Measurements from ENCODE around the gene JAG2.

Gene JAG2

DNA sequence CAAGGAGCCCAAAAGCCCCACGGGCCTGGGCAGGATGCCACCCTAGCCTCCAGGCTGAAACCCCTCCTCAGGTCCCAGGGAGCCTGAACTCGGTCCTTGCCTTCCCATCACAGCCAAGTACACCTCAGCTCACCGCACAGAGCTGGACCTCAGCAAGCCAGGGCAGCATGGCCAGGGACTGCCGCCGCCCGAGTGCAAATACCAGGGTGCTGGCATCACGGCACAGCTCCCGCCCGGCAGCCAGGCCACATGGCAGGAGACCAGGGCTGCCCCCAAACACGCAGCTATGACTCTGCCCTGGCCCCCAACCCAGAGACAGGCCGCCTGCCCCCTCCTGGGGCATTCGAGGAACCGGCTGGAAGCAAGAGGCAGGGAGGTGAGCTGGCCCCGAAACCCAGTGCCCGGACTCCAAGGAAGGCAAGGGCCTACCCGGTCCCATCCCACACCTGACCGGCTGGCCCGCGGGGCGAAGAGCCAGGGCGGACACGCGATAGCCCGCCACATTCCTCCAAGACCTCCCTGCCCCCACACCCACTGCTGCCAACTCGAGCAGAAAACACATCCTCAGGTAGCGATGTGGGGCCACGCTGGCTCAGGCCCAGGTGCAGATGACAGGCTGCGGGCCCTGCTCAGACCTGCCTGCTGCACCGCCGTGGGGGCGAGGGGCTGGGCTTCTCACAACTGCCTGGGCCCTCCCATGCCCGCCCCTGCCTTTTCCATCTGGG lies 2.7 kb downstream of the JAG2 start:
- no peak for DNase-seq (ENCODE audit: low read depth in 2 of 2)

DNA sequence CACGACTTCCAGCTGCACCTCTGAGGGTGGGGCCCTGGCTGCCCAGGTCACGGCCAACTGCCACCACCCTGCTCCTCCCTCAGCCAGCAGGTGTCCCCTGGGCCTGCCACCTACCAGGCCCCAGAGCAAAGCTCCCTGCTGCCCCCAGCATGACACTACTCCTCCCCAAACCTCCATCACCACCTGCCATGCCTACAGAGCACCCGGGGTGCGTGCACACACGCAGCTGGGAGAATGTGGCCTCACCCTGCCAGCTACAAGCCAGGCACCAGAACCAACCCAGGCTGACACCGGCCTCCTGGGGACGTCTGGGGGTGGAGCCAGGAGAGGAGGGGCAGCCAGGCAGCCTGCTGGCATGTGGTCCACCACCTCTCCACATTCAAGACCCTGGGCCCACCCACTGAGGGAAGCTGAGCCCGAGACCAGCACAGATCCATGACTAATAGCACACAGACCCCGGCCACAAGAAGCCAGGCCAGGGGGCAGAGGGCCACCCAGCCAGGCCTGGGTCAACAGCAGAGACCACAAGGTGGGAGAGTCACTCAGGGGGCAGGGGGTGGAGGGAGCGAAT lies 3.4 kb downstream of the JAG2 start:
- no peak for DNase-seq (ENCODE audit: low read depth in 2 of 2)

DNA sequence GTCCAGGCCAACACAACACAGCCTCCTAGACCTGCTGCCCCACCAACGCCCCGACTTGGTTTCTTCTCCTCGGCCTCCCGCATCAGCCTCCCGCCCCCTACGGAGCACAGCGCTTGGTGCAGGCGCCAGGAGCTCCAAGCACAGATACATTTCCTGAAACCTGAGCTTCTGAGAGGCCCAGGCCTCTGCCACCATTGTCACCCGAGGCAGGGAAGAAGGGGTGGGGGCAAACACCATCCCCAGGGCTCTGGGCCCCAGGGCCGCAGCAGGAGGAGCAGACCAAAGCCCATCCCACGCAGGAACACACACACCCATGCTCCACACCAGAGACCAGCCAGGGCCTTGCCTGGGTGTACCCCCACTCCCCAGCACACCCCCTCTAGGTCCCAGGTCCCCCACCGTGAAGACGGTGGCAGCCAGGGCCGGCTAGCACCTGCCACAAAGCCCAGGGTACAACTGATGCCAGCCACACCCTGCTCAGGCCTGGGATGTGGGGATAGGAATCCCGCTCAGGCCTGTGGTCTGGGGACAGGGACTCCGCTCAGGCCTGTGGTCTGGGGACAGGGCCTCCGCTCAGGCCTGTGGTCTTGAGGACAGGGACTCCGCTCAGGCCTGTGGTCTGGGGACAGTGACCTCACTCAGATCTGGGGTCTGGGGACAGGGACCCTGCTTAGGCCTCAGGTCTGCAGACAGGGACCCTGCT lies 5.4 kb downstream of the JAG2 start:
- DNase-seq (ENCODE audit: low read depth in 2 of 2): no peak

DNA sequence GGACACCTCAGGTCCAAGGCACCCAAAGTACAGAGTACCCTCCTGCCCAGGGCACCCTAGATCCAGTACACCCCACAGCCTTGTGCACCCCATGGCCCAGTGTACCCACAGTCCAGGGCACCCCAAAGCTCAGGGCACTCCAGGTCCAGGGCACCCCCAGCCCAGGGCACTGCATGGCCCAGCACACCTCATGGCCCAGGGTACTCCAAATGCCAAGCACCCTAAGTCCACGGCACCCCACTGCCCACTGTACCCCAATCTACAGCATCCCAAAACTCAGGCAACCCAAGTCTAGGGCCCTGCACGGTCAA lies 6.0 kb downstream of the JAG2 start:
- no peak for DNase-seq (ENCODE audit: low read depth in 2 of 2)

DNA sequence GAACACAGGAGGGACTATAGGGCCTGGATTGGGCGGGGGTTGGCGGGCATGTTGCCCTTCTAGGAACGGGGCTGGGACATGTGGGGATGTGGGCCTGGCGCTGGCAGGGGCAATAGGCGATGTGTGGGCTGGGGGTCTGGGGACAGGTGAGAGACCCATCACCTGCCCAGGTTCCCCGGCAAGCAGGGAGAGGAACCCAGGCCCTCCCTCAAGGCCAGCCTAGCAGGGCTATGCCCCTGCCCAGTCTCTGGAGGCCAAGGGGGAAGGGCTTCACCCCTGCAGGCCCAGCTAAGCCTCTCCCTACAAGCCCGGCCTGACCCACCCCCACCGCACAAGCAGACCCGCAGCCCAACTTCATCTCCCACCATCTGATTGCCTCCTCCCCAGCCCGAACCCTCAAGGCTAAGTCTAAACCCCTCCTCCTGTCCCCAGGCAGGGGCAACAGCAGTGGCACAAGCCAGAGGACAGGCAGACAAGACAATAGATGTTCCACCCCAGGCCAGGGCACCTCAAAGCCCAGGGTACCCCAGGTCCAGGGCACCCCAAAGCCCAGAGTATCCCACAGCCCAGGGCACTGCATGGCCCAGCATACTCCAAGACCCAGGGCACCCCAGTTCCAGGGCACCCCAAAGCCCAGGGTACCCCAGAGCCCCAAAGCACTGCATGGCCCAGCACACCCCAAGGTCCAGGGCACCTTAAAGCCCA lies 6.5 kb downstream of the JAG2 start:
- no peak for DNase-seq (ENCODE audit: low read depth in 2 of 2)

DNA sequence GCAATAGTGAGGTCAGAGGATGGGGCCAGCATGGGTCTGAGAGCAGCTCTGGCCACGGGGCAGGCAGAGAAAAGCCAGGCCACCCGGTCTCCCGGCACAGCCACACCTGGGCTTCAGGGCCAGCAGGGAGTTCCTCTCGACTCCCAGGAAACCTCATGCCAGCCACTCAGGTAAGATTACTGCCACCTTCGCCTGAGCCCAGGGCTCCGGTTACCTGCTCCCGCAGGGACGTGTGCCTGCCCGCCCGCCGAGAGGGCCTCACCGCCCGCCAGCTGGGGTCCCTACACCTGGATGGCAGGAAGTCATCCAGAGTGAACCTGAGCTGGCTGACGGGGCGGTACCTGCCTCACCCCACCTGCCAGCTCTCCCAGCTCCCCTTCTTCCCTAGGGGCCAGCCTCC lies 7.3 kb downstream of the JAG2 start:
- DNase-seq (ENCODE audit: low read depth in 2 of 2): no peak

DNA sequence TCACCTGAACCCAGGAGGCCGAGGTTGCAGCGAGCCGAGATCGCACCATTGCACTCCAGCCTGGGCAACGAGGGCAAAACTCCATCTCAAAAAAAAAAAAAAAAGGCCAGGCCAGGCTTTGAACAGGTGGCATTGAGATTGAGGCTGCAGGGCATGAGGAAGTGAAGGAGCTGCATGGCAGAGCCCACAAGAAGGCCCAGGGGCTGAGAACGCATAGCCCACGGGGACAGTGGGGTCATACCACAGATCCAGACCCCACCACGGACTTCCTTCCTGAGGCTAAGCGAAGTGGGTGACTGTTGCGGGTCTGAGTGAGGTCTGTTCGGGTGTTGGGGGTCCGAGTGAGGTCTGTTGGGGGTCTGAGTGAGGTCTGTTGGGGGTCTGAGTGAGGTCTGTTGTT lies 7.8 kb downstream of the JAG2 start:
- DNase-seq (ENCODE audit: low read depth in 2 of 2): no peak

DNA sequence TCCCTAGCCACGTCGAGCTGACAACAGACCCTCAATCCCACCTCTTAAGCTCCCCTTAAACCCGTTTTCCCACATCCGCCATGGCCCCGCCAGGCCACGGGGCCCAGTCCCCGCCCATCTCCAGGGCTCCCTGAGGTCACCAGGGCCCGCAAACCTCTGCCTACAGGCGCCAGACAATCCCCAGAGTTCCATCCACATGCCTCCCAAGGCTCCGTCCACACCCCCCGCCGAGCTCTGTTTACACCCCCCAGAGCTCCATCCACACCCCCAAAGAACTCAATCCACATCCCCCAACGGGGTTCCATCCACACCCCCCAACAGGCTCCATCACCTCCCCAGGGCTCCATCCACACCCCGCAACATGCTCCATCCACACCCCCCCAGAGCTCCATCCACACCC lies 9.2 kb downstream of the JAG2 start:
- no peak for DNase-seq (ENCODE audit: low read depth in 2 of 2)

DNA sequence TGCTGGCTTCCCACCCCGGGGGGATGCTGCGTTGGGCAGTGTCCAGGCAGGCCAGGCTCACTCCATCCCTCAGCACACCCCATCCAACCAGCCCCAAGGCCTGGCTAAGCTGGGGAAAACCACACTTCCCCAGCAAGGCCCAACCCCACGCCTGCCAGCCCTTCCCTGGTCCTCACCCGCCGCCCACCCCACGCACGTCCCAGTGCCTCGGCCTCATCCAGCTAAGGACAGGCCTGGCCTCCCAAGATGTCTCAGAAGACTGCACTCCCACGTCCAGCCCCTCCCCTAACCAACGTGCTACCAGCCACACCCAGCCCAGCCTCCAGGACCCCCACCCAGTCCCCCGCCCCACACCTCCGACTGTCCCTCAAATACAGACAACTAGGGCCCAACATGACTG lies 9.8 kb downstream of the JAG2 start:
- no peak for DNase-seq (ENCODE audit: low read depth in 2 of 2)

DNA sequence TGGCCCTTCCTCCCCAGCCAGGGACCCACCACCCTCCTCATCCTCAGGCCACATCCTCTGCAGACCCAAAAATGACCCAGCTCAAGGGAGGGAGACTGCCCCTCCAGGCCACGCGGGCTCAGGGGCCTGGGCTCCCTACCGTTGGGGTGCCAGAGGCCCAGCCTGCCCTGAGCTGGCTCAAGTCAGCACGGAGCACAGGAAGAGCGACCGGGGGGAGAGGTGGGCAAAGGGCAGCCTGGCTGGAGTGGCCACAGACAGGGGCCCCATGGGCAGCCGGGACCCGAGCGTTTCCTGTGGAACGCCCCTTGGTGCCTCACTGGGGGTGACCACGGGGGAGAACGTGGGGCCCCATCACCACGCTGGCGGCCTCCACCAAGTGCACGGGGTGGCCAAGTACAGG lies 10.7 kb downstream of the JAG2 start:
- no peak for DNase-seq (ENCODE audit: low read depth in 2 of 2)

DNA sequence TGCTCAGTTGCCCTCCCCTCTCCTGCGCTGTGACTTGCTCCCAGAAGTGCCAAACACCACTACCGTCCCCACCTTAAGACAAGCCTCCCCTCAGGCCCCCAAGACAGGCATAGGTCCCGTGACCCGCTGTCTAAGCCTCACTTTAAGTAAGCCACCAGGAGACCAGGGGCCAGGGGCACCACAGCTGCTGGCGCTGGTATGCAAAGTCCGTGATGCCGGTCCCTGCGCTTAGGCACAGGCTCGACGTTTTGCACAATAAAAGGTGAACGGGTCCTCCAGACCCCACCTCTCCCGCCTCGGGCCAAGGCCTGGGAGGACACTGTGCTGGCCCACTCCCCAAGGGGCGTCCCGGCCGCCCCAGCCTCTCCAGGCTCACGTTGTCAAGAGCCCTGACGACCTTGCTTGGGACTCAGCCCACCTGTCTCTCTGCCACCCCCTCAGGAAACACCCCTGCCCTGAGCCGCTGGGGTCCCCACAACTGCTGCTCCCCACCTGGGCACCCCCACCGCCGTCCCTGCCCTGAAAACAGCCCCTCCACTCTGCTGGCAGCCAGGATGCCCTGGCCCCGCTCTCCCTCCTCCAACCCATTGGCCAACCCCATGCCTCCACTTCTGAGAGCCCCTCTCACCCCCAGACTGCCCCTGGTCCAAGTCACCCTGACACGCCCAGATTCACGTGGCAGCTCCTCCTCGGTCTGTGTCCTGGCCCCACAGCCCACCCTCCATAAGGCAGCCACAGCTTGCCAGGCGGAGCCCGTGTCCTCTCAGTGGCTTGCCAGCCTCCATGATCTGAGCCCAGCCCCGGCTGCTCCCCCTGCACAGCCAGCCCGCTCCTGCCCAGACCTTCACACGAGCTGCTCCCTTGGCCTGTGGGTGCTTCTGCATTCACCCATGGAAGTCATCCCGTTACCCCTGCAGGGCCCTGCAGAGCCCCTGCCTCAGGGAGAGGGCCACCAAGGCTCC lies 11.9 kb downstream of the JAG2 start:
- no peak for DNase-seq (ENCODE audit: low read depth in 2 of 2)

DNA sequence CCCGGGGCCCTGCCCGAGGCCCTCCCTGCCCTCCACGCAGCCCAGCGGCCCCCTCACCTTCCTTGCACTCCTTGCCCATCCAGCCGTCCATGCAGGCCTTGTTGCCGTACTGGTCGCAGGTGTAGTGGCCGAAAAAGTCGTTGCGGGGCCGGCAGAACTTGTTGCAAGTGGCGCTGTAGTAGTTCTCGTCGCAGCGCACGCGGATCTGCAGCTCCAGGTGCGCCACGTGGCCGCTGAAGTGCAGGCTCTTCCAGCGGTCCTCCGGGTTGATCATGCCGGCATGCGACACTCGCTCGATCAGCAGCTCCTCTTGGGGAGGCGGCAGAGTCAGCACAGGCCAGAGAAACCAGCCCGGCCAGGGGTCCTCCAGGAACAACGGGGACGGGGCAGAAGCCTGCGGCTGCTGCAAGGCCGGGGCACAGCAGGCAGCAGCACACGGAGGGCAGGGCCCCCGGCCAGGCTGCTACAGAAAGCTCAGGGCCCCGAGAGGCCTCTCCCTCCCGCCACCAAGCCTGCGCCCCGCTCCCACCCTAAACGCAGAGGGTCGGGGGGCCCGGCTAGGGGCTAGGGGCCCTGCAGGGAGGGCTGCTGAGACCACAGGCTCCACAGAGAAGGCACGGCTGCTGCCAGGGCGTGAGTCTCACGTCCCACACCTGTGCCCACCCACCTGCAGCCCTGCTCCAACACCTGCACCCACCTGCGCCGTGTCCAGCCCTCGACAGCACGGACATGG lies 12.7 kb downstream of the JAG2 start:
- DNase-seq (ENCODE audit: low read depth in 2 of 2): no peak

DNA sequence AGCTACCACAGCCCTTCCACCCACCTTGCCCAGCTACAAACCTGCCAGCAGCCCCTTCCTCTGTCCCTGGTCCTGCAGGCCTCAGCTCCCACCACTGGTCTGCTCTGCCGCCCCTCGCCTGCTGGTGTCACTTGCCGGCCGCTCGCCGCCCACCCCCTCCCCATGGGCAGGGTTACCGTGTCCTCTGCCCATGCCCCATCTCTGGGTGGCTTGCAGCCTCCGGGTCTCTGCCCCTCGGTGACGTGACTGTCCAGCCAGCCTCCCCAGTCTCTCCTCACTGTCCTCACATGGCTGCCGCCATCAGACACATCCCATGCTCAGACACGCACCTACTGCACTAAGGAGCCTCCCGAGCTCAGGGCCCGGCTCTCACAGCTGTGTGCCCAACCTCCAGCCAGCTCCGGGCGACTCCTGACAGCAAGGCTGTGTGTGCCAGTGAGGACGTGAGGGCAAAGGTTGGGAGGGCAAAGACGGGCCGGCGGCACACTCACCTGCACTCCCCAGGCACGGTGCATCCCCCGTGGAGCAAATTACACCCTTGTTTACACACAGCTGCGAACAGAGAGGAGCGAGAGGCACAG lies 13.4 kb downstream of the JAG2 start:
- no peak for DNase-seq (ENCODE audit: low read depth in 2 of 2)

DNA sequence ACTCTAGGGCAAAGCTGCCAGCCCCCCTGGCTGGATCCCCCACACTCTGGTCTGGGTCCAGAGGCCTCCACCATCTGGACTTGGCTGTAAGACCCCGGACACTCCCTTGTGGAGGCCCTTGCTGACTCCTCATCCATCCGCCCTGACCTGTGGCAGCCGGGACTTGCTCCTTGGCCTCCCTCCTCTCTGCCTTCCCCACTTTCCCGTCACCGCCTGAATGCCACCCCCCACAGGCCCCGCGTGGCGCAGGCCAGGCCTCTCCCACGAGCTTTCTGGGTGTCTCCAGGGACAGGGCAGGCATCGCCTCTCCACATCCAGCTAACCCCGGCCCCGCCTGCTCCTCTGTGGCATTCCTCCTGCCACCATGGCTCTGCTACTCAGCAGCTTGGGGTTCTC lies 14.1 kb downstream of the JAG2 start:
- DNase-seq (ENCODE audit: low read depth in 2 of 2): no peak

DNA sequence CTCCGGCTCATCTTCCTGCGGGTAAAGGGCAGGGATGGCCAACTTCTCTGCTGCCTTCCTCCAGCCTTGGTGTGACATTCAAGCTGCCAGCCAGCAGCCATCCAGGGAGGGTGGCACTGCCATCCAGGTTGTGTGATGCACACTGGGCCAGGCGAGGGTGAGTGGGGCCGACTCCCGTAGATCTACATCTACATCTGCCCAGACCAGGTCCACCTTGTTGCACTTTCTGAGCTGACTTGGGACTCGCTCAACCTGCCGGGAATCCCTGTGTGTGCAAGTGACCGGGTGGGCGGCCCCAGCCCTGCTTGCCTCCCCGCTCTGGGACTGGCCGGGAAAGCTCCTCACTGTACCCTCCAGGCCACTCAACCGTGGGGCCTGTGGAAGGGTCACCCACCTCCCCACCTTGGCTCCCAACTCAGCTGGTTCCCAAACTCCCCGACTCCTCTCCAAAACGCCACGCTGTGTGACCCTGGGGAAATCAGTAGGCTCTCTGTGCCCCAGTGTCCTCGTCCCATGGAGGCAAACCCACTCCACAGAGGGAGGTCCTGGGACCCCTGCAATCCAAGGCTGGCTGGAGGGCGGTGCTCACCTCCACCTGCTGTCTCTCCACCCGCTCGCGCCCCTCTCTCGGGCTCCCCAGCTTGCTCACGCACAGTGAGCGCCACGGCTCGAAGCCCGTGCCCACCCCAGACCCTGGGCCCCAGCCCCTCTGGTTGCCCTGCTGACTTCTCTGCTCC lies 14.7 kb downstream of the JAG2 start:
- DNase-seq (ENCODE audit: low read depth in 2 of 2): no peak

DNA sequence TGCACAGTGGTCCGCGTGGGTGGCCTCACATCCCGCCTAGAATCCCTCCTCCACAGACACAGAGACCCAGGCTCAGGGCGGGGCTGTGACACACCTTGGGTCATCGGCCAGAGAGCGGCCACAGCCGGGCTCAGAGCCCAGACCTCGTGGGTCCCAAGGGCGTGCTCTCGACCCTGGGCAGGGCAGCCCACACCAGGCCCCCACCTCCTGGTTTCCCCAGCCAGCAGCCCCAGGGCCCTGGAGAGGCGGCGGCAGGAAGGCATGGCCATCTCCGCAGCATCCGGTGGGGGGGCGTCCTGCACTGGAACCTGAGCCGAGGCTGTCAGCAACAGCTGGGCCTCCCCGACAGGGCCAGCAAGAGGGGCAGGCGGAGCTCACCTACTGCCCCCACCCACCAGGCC lies 15.2 kb downstream of the JAG2 start:
- no peak for DNase-seq (ENCODE audit: low read depth in 2 of 2)

DNA sequence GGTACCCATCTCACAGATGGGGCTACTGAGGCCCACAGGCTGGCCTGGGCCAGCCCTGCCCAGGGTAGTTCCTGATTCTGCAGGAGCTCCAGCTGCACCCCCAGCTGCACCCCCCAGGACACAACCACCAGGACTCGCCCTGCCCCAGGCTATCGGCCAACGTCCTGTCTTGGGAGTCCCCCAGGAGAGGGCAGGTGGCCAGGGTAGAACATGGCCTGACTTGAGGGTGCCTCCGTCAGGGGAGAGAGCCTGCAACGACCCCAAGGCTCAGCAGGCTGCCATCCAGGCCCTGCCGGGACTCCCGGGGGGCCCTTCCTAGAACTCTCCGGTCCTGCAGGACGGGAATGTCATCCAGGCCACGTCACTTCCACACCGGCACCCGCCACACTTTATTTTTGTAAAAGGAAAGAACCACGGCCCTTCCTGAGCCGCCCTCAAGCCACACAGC lies 15.8 kb downstream of the JAG2 start:
- no peak for DNase-seq (ENCODE audit: low read depth in 2 of 2)

DNA sequence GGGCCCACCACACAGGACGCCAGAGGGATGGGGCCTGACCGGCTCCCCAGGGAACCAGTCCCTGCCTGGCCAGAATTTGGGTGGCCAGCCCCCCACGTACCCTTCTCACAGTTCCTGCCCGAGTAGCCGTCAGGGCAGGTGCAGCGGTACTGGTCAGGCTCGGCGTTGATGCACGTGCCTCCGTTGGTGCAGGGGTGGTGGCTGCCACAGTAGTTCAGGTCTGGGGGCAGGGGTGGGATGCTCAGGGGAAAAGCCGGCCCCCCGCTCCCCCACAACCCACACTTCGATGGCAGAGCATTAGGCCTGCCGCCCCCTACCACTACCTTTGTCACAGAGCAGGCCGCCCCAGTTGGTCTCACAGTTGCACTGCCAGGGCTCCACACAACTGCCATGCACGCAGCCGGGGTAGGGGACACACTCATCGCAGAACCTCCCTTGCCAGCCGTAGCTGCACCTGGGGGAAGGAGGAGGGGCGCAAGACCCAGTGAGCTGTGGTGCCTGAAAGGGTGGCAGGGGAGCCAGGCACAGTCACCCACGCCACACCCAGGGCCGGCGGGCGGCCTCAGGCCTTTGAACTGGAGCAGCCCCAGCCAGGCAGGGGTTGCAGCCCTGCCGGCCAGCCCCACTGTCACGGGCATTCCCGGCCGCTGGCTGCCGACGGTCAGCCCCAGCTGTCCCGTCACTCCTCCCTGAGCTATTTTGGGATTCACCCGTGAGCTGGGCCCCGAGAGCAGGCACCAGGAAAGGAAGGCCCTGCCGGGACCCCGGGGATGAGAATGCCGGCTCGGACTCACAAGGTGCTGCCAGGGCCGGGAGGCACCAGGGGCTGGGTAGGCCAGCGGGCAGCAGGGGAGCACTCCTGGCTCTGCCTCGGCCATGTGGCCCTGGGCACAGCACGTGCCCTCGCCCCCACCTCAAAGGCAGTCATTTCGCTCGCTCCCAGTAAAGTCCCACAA lies 16.5 kb downstream of the JAG2 start:
- no peak for DNase-seq (ENCODE audit: low read depth in 2 of 2)

Data from stimulated activated CD4-positive, alpha-beta T cell treated with anti-CD3 and anti-CD28 coated beads, Interleukin-15, amount 100 ng/mL, for 48 hours (primary cell).